AG09319 (cell line): ENCODE results near the gene ADPRHL1.

Experiments used
- DNase-seq: peaks from one replicate; pipeline ENCODE4 v3.0.0-alpha.2; 2010; ENCODE audit warnings: low read depth; ENCODE audit errors: extremely low read depth
- CTCF ChIP-seq: IDR thresholded peaks from 2 replicates; pipeline ENCODE4 v1.5.1; 2011; ENCODE audit warnings: low read depth, mild to moderate bottlenecking, inconsistent platforms, low read length, moderate library complexity

Gene ADPRHL1

GRCh38 chr13:113360446-113360845 lies 92.8 kb downstream of the ADPRHL1 start:
- no peak for DNase-seq
- TF ChIP-seq CTCF, result no peak

GRCh38 chr13:113359571-113359970 lies 93.7 kb downstream of the ADPRHL1 start:
- TF ChIP-seq CTCF, result no peak
- DNase-seq, result no peak

GRCh38 chr13:113358653-113359190 lies 94.6 kb downstream of the ADPRHL1 start:
- no peak for TF ChIP-seq CTCF
- no peak for DNase-seq

- DNase-seq, result no peak
- no peak for TF ChIP-seq CTCF
These were observed 95.8 kb downstream of the ADPRHL1 start for GRCh38 chr13:113357529-113357928.

- TF ChIP-seq CTCF, result no peak
- DNase-seq, result no peak
These were observed 96.7 kb downstream of the ADPRHL1 start for GRCh38 chr13:113356596-113356995.

- no peak for TF ChIP-seq CTCF
These were observed 97.7 kb downstream of the ADPRHL1 start for GRCh38 chr13:113355621-113356020.

GRCh38 chr13:113354831-113355610 lies 98.3 kb downstream of the ADPRHL1 start:
- TF ChIP-seq CTCF, result no peak
- DNase-seq, result no peak

More at GRCh38 chr13:113355621-113356020, 97.7 kb downstream of the ADPRHL1 start:
- no peak for DNase-seq
